GM12878 (cell line): ENCODE results near the gene TBC1D20.

Experiments used
- CTCF ChIP-seq, 3 experiments: IDR thresholded peaks in 2 of 3; conservative IDR thresholded peaks in 1 of 3; 2 replicates each; pipeline ENCODE4 v1.5.1; 2011; ENCODE audit warnings: low read depth in 3 of 3, low read length in 3 of 3, mild to moderate bottlenecking in 3 of 3, control low read depth in 2 of 3, moderate library complexity in 2 of 3, inconsistent platforms in 1 of 3, mixed read lengths in 1 of 3; ENCODE audit not compliant: control insufficient read depth in 2 of 3, insufficient read depth in 1 of 3; ENCODE audit errors: extremely low read depth in 1 of 3
- RAD21 ChIP-seq: IDR thresholded peaks from 2 replicates; pipeline ENCODE4 v1.6.1; 2011; ENCODE audit warnings: mild to moderate bottlenecking, low read depth, low read length, moderate library complexity; ENCODE audit not compliant: insufficient read depth
- ZNF274 ChIP-seq: IDR thresholded peaks from one replicate; pipeline ENCODE4 v1.8.0; 2011; ENCODE audit not compliant: insufficient read length, insufficient read depth

- TF ChIP-seq CTCF (IDR thresholded peaks at IDR 0.05 in 2 of 3, conservative IDR thresholded peaks at IDR 0.05 in 1 of 3; ENCODE audit: control insufficient read depth in 2 of 3, extremely low read depth in 1 of 3, insufficient read depth in 1 of 3, low read depth in 3 of 3, low read length in 3 of 3), result peak; percentile 35 to 51 (median 43); a peak in 5 of 6 replicates
- peak; percentile 25 for TF ChIP-seq RAD21
- no peak for TF ChIP-seq ZNF274
Measured at GRCh38 chr20:407133-407952, 55.0 kb downstream of the TBC1D20 start.
